HEK293 (cell line): Measurements from ENCODE around the gene PGAM4.

Experiments
- CTCF ChIP-seq: fragments of 450-650 bp; formaldehyde crosslinking; IDR thresholded peaks from 2 replicates; pipeline ENCODE4 v1.5.1; 2016; ENCODE audit warnings: missing biosample characterization, missing genetic modification characterization
- MZF1 ChIP-seq: fragments of 450-650 bp; formaldehyde crosslinking; IDR thresholded peaks from 2 replicates; pipeline ENCODE4 v1.5.1; 2017; ENCODE audit warnings: missing biosample characterization, missing genetic modification characterization, borderline replicate concordance
- PBX3 ChIP-seq: sonication (generic); formaldehyde crosslinking; IDR thresholded peaks from 2 replicates; pipeline ENCODE4 v1.8.1; 2022; ENCODE audit warnings: mild to moderate bottlenecking, moderate library complexity, missing genetic modification reagents
- TRIM28 ChIP-seq: IDR thresholded peaks from 2 replicates; pipeline ENCODE4 v1.6.1; 2011; ENCODE audit warnings: low read length, control low read depth, borderline replicate concordance
- ZBTB11 ChIP-seq: fragments of 450-650 bp; formaldehyde crosslinking; conservative IDR thresholded peaks from 2 replicates; pipeline ENCODE4 v1.5.1; 2016; ENCODE audit warnings: low read depth, missing biosample characterization, missing genetic modification characterization
- ZBTB20 ChIP-seq: fragments of 450-650 bp; formaldehyde crosslinking; IDR thresholded peaks from 2 replicates; pipeline ENCODE4 v1.5.1; 2016; ENCODE audit warnings: missing biosample characterization, missing genetic modification characterization
- ZBTB7A ChIP-seq: fragments of 450-650 bp; formaldehyde crosslinking; IDR thresholded peaks from 2 replicates; pipeline ENCODE4 v1.5.1; 2016; ENCODE audit warnings: low read depth, missing biosample characterization, missing genetic modification characterization
- ZNF140 ChIP-seq: fragments of 450-650 bp; formaldehyde crosslinking; IDR thresholded peaks from 2 replicates; pipeline ENCODE4 v1.5.1; 2016; ENCODE audit warnings: missing biosample characterization, missing genetic modification characterization
- ZNF266 ChIP-seq: fragments of 450-650 bp; formaldehyde crosslinking; IDR thresholded peaks from 2 replicates; pipeline ENCODE4 v1.5.1; 2016; ENCODE audit warnings: missing biosample characterization, missing genetic modification characterization, low read depth
- ZNF701 ChIP-seq: fragments of 450-650 bp; formaldehyde crosslinking; IDR thresholded peaks from 2 replicates; pipeline ENCODE4 v1.5.1; 2016; ENCODE audit warnings: missing biosample characterization, missing genetic modification characterization
- ZNF785 ChIP-seq: fragments of 450-650 bp; formaldehyde crosslinking; IDR thresholded peaks from 2 replicates; pipeline ENCODE4 v1.5.1; 2016; ENCODE audit warnings: missing biosample characterization, missing genetic modification characterization
- TF ChIP-seq, protein P1 (sequence below): fragments of 450-650 bp; formaldehyde crosslinking; IDR thresholded peaks from 2 replicates; pipeline ENCODE4 v1.5.1; 2016; ENCODE audit warnings: missing biosample characterization, missing genetic modification characterization
- TF ChIP-seq, protein P2 (sequence below): fragments of 450-650 bp; formaldehyde crosslinking; IDR thresholded peaks from 2 replicates; pipeline ENCODE4 v1.5.1; 2017; ENCODE audit warnings: missing biosample characterization, missing genetic modification characterization

GRCh38 chrX:77967631-77968030 is 1.8 kb downstream of the PGAM4 start:
- TF ChIP-seq CTCF (no peak), MZF1 (tag by site-specific recombination) (no peak), ZNF785 (tag by site-specific recombination) (no peak), ZNF266 (no peak), ZNF140 (tag by site-specific recombination) (no peak), ZNF701 (tag by site-specific recombination) (no peak), ZBTB11 (no peak), ZBTB7A (tag by site-specific recombination) (no peak), TRIM28 (no peak), PBX3 (no peak), ZBTB20 (no peak)
- TF ChIP-seq, protein P1, sequence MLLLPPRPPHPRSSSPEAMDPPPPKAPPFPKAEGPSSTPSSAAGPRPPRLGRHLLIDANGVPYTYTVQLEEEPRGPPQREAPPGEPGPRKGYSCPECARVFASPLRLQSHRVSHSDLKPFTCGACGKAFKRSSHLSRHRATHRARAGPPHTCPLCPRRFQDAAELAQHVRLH (tag by site-specific recombination): no peak
- TF ChIP-seq, protein P2, sequence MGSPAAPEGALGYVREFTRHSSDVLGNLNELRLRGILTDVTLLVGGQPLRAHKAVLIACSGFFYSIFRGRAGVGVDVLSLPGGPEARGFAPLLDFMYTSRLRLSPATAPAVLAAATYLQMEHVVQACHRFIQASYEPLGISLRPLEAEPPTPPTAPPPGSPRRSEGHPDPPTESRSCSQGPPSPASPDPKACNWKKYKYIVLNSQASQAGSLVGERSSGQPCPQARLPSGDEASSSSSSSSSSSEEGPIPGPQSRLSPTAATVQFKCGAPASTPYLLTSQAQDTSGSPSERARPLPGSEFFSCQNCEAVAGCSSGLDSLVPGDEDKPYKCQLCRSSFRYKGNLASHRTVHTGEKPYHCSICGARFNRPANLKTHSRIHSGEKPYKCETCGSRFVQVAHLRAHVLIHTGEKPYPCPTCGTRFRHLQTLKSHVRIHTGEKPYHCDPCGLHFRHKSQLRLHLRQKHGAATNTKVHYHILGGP (tag by site-specific recombination): no peak
